ENCODE measurements around the gene KCNQ4.

DNA sequence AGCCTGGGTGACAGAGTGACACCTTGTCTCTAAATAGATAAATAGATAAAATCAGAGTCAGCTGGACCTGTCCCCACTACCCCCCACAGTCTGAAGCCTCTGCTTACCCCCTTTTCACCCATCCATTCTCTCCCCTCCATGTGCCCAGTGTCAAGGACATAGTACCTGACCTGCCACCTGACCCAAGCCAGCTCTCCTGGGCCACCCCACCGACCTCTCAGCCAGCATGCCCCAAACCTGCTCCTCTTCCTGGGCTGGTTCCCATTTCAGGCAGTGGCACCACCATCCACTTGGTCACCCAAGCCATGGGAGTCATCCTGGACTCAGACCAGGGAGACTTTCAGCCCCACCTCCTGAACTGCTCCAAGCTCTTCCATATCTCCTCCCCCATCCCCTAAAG is 50.4 kb downstream of the KCNQ4 start:
- TF ChIP-seq POLR2A (IDR thresholded peaks at IDR 0.05; ENCODE audit: low read depth, low read length) (no peak), RAD21 (IDR thresholded peaks at IDR 0.05; ENCODE audit: low read length) (no peak), SMC3 (IDR thresholded peaks at IDR 0.05; ENCODE audit: low read depth, low read length) (no peak), BHLHE40 (IDR thresholded peaks at IDR 0.05; ENCODE audit: low read depth, low read length) (no peak), FOS (IDR thresholded peaks at IDR 0.05; ENCODE audit: low read depth, low read length) (no peak), CEBPB (IDR thresholded peaks at IDR 0.05; ENCODE audit: low read depth, low read length) (no peak), MXI1 (IDR thresholded peaks at IDR 0.05; ENCODE audit: borderline replicate concordance, low read depth, low read length) (no peak)
- TF ChIP-seq, protein P1, sequence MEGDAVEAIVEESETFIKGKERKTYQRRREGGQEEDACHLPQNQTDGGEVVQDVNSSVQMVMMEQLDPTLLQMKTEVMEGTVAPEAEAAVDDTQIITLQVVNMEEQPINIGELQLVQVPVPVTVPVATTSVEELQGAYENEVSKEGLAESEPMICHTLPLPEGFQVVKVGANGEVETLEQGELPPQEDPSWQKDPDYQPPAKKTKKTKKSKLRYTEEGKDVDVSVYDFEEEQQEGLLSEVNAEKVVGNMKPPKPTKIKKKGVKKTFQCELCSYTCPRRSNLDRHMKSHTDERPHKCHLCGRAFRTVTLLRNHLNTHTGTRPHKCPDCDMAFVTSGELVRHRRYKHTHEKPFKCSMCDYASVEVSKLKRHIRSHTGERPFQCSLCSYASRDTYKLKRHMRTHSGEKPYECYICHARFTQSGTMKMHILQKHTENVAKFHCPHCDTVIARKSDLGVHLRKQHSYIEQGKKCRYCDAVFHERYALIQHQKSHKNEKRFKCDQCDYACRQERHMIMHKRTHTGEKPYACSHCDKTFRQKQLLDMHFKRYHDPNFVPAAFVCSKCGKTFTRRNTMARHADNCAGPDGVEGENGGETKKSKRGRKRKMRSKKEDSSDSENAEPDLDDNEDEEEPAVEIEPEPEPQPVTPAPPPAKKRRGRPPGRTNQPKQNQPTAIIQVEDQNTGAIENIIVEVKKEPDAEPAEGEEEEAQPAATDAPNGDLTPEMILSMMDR (conservative IDR thresholded peaks at IDR 0.05; ENCODE audit: low read depth, low read length): no peak
- TF ChIP-seq, protein P2, sequence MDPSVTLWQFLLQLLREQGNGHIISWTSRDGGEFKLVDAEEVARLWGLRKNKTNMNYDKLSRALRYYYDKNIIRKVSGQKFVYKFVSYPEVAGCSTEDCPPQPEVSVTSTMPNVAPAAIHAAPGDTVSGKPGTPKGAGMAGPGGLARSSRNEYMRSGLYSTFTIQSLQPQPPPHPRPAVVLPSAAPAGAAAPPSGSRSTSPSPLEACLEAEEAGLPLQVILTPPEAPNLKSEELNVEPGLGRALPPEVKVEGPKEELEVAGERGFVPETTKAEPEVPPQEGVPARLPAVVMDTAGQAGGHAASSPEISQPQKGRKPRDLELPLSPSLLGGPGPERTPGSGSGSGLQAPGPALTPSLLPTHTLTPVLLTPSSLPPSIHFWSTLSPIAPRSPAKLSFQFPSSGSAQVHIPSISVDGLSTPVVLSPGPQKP (IDR thresholded peaks at IDR 0.05; ENCODE audit: borderline replicate concordance, low read depth, low read length): no peak

Data from IMR-90 (cell line).